ENCODE data around the gene ASL.
"Not testable (repeated sequence)": the region's sequence is repeated elsewhere in the genome, so short reads cannot be mapped to it uniquely, and the experiment has no call there.

ASL gene

DNA sequence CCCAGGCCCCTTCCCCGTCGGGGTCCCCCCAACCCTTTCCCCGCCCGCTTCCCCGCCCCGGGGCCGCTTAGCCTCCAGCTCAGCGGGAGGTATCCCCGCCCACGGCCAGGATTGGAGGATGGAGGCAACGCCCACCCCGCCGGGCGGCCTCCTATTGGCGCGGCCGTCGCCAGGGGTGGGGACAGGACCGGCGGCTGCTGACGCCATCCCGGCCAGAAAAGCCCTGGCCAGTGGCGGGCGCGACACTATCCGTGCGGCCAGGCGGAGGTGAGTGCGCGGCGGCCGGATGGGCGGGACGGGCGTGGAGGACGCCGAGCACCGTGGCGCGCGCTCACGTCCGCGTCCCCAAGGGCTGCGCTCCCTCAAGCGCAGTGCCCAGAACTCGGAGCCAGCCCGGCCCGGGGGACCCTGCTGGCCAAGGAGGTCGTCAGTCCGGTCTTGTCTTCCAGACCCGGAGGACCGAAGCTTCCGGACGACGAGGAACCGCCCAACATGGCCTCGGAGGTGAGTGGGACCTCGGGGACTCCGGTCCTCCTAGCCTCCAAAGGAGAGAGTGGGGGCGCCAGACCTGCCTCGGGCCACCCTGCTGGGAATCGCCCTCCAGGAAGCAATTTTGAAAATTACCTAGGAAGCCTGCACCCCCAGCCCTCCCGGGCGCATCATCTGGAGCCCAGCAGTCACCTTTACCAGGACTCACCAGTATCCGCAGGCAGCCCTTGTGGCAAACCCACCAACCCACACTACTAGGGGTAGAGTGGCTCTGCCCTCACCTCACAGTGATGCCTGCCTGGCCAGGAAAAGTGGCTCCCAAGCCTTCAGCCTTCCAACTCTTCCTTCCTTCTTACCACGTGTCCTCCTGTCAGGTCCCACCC is at the start of gene ASL:
ASL (plus strand) TSS at position 230 of the 872 bp plus-strand sequence; CDS start at position 493, 263 bp downstream.
- H3K36me3 ChIP-seq (ENCODE audit: control insufficient read depth, insufficient read depth, low read length): no peaks in the 10 kb centered on the region; the same call in none of the 2 replicates
- no peaks in the 10 kb centered on the region for H3K27me3 ChIP-seq (replicated peaks; ENCODE audit: control insufficient read depth, insufficient read depth, low read length)
- TF ChIP-seq, protein P1, sequence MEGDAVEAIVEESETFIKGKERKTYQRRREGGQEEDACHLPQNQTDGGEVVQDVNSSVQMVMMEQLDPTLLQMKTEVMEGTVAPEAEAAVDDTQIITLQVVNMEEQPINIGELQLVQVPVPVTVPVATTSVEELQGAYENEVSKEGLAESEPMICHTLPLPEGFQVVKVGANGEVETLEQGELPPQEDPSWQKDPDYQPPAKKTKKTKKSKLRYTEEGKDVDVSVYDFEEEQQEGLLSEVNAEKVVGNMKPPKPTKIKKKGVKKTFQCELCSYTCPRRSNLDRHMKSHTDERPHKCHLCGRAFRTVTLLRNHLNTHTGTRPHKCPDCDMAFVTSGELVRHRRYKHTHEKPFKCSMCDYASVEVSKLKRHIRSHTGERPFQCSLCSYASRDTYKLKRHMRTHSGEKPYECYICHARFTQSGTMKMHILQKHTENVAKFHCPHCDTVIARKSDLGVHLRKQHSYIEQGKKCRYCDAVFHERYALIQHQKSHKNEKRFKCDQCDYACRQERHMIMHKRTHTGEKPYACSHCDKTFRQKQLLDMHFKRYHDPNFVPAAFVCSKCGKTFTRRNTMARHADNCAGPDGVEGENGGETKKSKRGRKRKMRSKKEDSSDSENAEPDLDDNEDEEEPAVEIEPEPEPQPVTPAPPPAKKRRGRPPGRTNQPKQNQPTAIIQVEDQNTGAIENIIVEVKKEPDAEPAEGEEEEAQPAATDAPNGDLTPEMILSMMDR (IDR thresholded peaks at IDR 0.05; ENCODE audit: insufficient read depth, low read length, poor library complexity, severe bottlenecking): peak; percentile 34
- peak within 1 kb of the TSS; percentile 93 for H3K4me3 ChIP-seq (replicated peaks; ENCODE audit: low read depth, low read length)
- peak; percentile 94 for DNase-seq (ENCODE audit: extremely low read depth, insufficient read length)

DNA sequence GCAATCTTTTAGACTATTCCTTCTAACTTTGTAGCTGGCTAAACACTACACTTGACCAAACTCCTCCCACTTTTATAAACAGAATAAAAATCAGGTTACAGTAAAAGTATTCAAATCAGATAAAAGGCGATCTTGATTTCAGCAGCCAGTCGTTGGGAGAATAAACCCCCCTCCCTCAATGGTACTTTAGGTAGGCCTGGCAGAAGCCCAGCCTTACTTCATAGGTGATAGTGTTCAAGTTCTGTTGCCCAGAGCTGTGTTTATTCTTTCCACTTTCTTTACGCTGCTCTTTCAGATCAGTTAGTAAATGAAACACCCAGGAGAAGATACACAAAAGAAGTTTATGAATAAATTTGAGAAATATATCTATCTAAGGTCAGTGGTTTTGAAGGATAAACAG is 47.3 kb upstream of the ASL start:
- not testable (repeated sequence) for DNase-seq (ENCODE audit: extremely low read depth, insufficient read length); H3K4me3 ChIP-seq (replicated peaks; ENCODE audit: low read depth, low read length); H3K36me3 ChIP-seq (ENCODE audit: control insufficient read depth, insufficient read depth, low read length); H3K27me3 ChIP-seq (replicated peaks; ENCODE audit: control insufficient read depth, insufficient read depth, low read length)

DNA sequence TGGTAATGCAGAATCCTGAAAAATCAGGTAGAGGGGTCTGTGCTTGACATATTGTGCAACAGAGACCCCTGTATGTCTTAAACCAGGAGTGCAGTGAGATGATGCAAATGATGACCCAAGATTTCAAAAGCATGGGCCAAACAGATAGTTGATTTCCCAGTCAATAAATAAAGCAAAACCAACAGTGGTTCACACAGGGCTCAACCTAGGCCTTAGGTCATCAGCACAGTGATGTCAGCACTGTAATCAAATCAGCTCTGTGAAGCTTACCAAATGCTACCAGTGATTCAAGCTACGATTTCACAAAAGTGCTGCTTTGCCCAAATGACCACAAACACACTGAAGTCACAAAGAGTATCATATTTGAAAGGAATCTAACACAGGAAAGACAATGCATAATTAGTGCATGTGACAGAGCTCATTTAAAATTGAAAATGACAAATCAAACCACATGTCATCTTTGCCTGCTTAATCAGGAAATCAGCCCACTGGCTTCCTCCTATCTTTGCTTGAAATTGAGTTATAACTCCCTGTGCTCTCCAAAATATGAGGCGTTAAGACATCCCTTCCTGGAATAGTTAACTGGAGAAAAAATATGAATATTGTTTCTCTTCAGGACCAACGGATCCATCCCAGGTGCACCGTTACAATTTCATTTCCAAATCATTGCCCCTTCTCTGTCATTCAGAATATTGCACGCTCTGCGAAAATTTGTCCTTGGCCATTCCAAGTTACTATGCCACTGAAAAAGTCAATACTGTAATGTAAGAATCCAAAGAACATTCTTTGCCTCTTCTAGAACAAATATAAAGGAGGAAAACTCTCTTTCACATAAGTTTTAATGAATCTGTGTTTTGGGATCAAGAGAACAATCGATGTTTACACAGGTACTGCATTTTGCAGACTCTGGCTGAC is 41.9 kb upstream of the ASL start:
- Histone ChIP-seq H3K4me3 (replicated peaks; ENCODE audit: low read depth, low read length) (no peak overlapping the region), H3K36me3 (ENCODE audit: control insufficient read depth, insufficient read depth, low read length) (no peaks in the 10 kb centered on the region), H3K27me3 (replicated peaks; ENCODE audit: control insufficient read depth, insufficient read depth, low read length) (no peaks in the 10 kb centered on the region)
- no peak for DNase-seq (ENCODE audit: extremely low read depth, insufficient read length)
- TF ChIP-seq, protein P1 (IDR thresholded peaks at IDR 0.05; ENCODE audit: insufficient read depth, low read length, poor library complexity, severe bottlenecking): no peak

DNA sequence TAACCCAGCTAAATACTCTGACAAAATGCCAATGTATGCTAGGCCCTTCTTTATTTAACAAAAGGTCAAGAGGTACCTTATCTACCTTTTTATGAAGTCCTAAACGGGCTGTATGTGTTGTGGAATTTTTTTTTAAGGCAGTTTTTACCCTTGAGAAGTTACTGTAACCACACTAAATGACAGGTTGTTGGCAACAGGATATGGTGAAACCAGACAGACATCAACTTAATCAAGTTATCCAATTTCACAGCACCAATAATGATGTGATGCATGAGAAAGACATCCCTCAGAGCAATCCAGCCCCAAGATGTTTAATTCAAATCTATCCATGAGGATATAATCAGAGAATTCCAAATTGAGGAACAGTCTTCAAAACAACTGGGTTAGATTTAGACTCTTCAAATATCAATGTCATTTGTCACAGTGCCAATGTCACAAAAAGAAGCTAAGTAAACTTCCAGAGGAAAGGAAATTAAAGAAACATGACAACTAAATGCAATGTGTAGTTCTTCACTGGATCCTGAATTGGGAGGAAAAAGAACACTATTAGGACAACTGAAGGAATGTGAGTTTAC is 41.1 kb upstream of the ASL start:
- H3K27me3 ChIP-seq (replicated peaks; ENCODE audit: control insufficient read depth, insufficient read depth, low read length); H3K4me3 ChIP-seq (replicated peaks; ENCODE audit: low read depth, low read length); DNase-seq (ENCODE audit: extremely low read depth, insufficient read length); H3K36me3 ChIP-seq (ENCODE audit: control insufficient read depth, insufficient read depth, low read length): not testable (repeated sequence)

DNA sequence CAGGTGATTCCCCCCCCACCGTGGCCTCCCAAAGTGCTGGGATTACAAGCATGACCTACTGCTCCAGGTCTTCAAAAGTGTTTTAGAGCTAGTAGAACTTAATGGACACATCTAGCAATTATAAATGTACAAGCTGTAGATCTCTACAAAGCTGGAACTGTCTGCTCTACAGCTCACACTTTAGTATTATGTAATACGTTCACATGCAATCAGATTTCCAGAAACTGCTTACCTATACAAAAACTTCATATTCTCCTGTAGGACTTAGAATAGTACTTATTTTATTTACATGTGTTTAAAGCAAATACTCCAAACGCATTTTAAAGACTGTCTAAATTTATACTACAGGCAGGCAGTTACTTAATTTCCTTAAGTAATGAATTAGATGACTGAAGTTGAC is 39.2 kb upstream of the ASL start:
- H3K4me3 ChIP-seq (replicated peaks; ENCODE audit: low read depth, low read length): no peak overlapping the region
- TF ChIP-seq, protein P1 (IDR thresholded peaks at IDR 0.05; ENCODE audit: insufficient read depth, low read length, poor library complexity, severe bottlenecking): no peak
- H3K36me3 ChIP-seq (ENCODE audit: control insufficient read depth, insufficient read depth, low read length): no peaks in the 10 kb centered on the region
- DNase-seq (ENCODE audit: extremely low read depth, insufficient read length): no peak
- no peaks in the 10 kb centered on the region for H3K27me3 ChIP-seq (replicated peaks; ENCODE audit: control insufficient read depth, insufficient read depth, low read length)

DNA sequence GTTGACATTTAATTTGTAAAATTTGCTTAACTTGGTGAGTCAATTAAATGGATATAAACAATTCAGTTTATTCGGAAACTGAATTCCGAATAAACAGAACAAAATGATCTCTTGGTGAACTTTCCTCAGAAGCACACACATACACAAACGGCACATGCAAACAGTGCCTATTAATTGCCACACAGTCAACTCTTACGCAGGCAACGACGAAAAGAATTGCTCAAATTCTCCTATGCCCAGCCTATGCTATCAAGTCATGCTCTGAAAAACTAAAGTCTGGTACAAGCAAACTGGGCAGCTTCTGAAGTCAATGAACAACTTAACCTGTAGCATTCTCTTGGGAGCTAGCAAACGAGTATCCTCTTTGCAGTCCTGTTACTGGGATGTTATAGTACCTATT is 38.8 kb upstream of the ASL start:
- no peak for DNase-seq (ENCODE audit: extremely low read depth, insufficient read length)
- Histone ChIP-seq H3K27me3 (replicated peaks; ENCODE audit: control insufficient read depth, insufficient read depth, low read length) (no peaks in the 10 kb centered on the region), H3K4me3 (replicated peaks; ENCODE audit: low read depth, low read length) (no peak overlapping the region), H3K36me3 (ENCODE audit: control insufficient read depth, insufficient read depth, low read length) (no peaks in the 10 kb centered on the region)
- TF ChIP-seq, protein P1 (IDR thresholded peaks at IDR 0.05; ENCODE audit: insufficient read depth, low read length, poor library complexity, severe bottlenecking): no peak
